ENCODE data around the gene ARHGAP42. TPM values are rescaled to one million over a fixed set of nuclear protein-coding genes. Genes with fewer than 3 reads are reported as not detected.

Gene ARHGAP42
- total and polyA plus RNA-seq, 11 donors = 3.8 to 12.4 (median 8.6) TPM

- Histone ChIP-seq H3K27me3 (no peaks in the 10 kb centered on the region), H3K4me1 (peaks cover 0 to 30% (median 2%) of the 10 kb centered on the region in 12 donors), H3K27ac (no peak overlapping the region), H3K4me3 (no peak overlapping the region), H3K36me3 (no peaks in the 10 kb centered on the region), H3K9me3 (no peaks in the 10 kb centered on the region)
- ATAC-seq (no peak), DNase-seq (no peak)
- TF ChIP-seq CTCF (IDR thresholded peaks at IDR 0.05) = no peak
- no peak for TF ChIP-seq POLR2A (IDR thresholded peaks at IDR 0.05)
- intact Hi-C loops (cut with DNase I) = loop anchor here in 6 of 10 donors (2.0 to 10.0 kb wide), 3 partner anchors 93 to 97 kb away; partner anchors contain the start of gene PGR (in 6 of the 6)
- WGBS, 4 donors = 84 to 93% (median 91%) methylated on average over 3 of the region's 3 CpGs
Measured at GRCh38 chr11:101031713-101032112, 344.6 kb downstream of the ARHGAP42 start.

GRCh38 chr11:101032991-101033390 lies 345.9 kb downstream of the ARHGAP42 start:
- Histone ChIP-seq H3K27ac (peak overlapping the region in 1 of 12 donors; percentile 75), H3K36me3 (no peaks in the 10 kb centered on the region), H3K27me3 (no peaks in the 10 kb centered on the region), H3K4me3 (no peak overlapping the region), H3K9me3 (no peaks in the 10 kb centered on the region), H3K4me1 (peaks cover 0 to 30% (median 2%) of the 10 kb centered on the region in 12 donors)
- intact Hi-C loops (cut with DNase I) = loop anchor here in 6 of 10 donors (2.0 to 10.0 kb wide), 3 partner anchors 92 to 96 kb away; partner anchors contain the start of gene PGR (in 6 of the 6)
- no peak for DNase-seq
- no peak for TF ChIP-seq POLR2A (IDR thresholded peaks at IDR 0.05)
- TF ChIP-seq CTCF (IDR thresholded peaks at IDR 0.05) = no peak
- no peak for ATAC-seq

GRCh38 chr11:101034076-101034475 lies 347.0 kb downstream of the ARHGAP42 start:
- Histone ChIP-seq H3K4me3 (peak overlapping the region in 9 of 12 donors; percentile 6 to 50 (median 32)), H3K27ac (peak overlapping the region; percentile 47 to 82 (median 66)), H3K4me1 (peaks cover 0 to 30% (median 2%) of the 10 kb centered on the region in 12 donors), H3K36me3 (no peaks in the 10 kb centered on the region), H3K27me3 (no peaks in the 10 kb centered on the region), H3K9me3 (no peaks in the 10 kb centered on the region)
- ATAC-seq (peak; percentile 90 to 96 (median 94)), DNase-seq (peak; percentile 58 to 87 (median 77))
- TF ChIP-seq CTCF (IDR thresholded peaks at IDR 0.05) = no peak
- no peak for TF ChIP-seq POLR2A (IDR thresholded peaks at IDR 0.05)
- 13 to 21% (median 19%) methylated on average over 4 of the region's 4 CpGs for WGBS, 4 donors
- intact Hi-C loops (cut with DNase I) = loop anchor here in 5 of 10 donors (5.0 to 10.0 kb wide), 2 partner anchors 91 to 93 kb away; partner anchors contain the start of gene PGR (in 5 of the 5)

- peak overlapping the region in 6 of 12 donors; percentile 26 to 50 (median 42) for H3K4me3 ChIP-seq
- no peaks in the 10 kb centered on the region for H3K27me3 ChIP-seq
- peak overlapping the region in 10 of 12 donors; percentile 3 to 82 (median 66) for H3K27ac ChIP-seq
- H3K36me3 ChIP-seq = peaks cover 0 to 5% (median 0%) of the 10 kb centered on the region in 9 donors
- WGBS, 4 donors = 32 to 57% (median 37%) methylated on average over 1 of the region's 1 CpG
- ATAC-seq (peak in 1 of 4 donors; percentile 61), DNase-seq (no peak)
- H3K4me1 ChIP-seq = peaks cover 0 to 30% (median 2%) of the 10 kb centered on the region in 12 donors
- H3K9me3 ChIP-seq = no peaks in the 10 kb centered on the region
- no peak for TF ChIP-seq POLR2A (IDR thresholded peaks at IDR 0.05)
- no peak for TF ChIP-seq CTCF (IDR thresholded peaks at IDR 0.05)
- intact Hi-C loops (cut with DNase I) = loop anchor here in 2 of 10 donors (5.0 to 10.0 kb wide), 2 partner anchors 89 to 91 kb away; partner anchors contain the start of gene PGR (in 2 of the 2)
Measured at GRCh38 chr11:101035872-101036271, 348.8 kb downstream of the ARHGAP42 start.
